ENCODE data around the gene UHRF1.

GRCh38 chr19:4976401-4977298 is 67.3 kb downstream of the UHRF1 start:
- TF ChIP-seq EZH2 (IDR thresholded peaks at IDR 0.05; ENCODE audit: insufficient read depth, poor library complexity, severe bottlenecking) = no peak
- TF ChIP-seq EZH2phosphoT487 (IDR thresholded peaks at IDR 0.05; ENCODE audit: insufficient read depth, low read depth) = no peak

Measured in GM23248 (cell line).